Thyroid gland (tissue), 4 donors: ENCODE results near the gene ARMC9. TPM values are rescaled to one million over a fixed set of nuclear protein-coding genes. Genes with fewer than 3 reads are reported as not detected.
A peak's percentile ranks its signal among the peaks of the same experiment; 100 is the strongest.

Experiments used
- DNase-seq, 2 donors: peaks; one replicate each; pipeline ENCODE4 v3.0.0-alpha.2; 2019
- H3K27ac ChIP-seq, 3 donors: fragments of 200-600 bp; sonication (generic); 1 replicate in 2 of 3; 2 replicates in 1 of 3; pipeline ENCODE4 v1.5.1; 2016 to 2019; ENCODE audit warnings: mild to moderate bottlenecking in 1 of 3, moderate library complexity in 1 of 3
- H3K27me3 ChIP-seq: fragments of 200-600 bp; sonication (generic); one replicate; pipeline ENCODE4 v1.5.1; 2019
- H3K36me3 ChIP-seq, 2 donors: fragments of 200-600 bp; sonication (generic); one replicate each; pipeline ENCODE4 v1.5.1; 2016 to 2019
- H3K4me1 ChIP-seq, 2 donors: fragments of 200-600 bp; sonication (generic); one replicate each; pipeline ENCODE4 v1.5.1; 2017 to 2019
- H3K4me3 ChIP-seq, 3 donors: fragments of 200-600 bp; sonication (generic); replicated peaks in 1 of 3; 1 replicate in 2 of 3; 2 replicates in 1 of 3; pipeline ENCODE4 v1.5.1; 2016; ENCODE audit warnings: mild to moderate bottlenecking in 1 of 3
- H3K9me3 ChIP-seq: fragments of 200-600 bp; sonication (generic); one replicate; pipeline ENCODE4 v1.5.1; 2017
- POLR2A ChIP-seq, 2 donors: fragments of 450-650 bp; IDR thresholded peaks; one replicate each; pipeline ENCODE4 v1.6.1; 2017; ENCODE audit warnings: antibody characterized with exemption in 2 of 2, mild to moderate bottlenecking in 2 of 2, moderate library complexity in 1 of 2
- WGBS, 2 donors: methylation state at CpG; one replicate each; pipeline ENCODE4 v1.1.5; 2017; 5-methylcytosine and 5-hydroxymethylcytosine counted together
- intact Hi-C: fragments of 100-400 bp; cut with DNase I; formaldehyde crosslinking; loops from one replicate; pipeline ENCODE4 v1.15.1; 2023
- total RNA-seq, 4 donors: library from RNA; depleted of rRNA; stranded (reverse); fragments of >200 nt; gene quantifications; one replicate each; pipeline ENCODE4 v1.2.3, GENCODE V29; 2016
- TF ChIP-seq, protein P1 (sequence below), 6 experiments: fragments of 200-600 bp in 3 of 6; fragments of 450-650 bp in 3 of 6; sonication (generic) in 3 of 6; IDR thresholded peaks; one replicate each; pipeline ENCODE4 v1.5.1; 2016 to 2019; ENCODE audit warnings: antibody characterized with exemption in 6 of 6, mild to moderate bottlenecking in 2 of 6, inconsistent platforms in 1 of 6, moderate library complexity in 1 of 6

Gene ARMC9
- total RNA-seq, 4 donors from 2014 or later = 20.3 to 30.7 (median 28.0) TPM

DNA sequence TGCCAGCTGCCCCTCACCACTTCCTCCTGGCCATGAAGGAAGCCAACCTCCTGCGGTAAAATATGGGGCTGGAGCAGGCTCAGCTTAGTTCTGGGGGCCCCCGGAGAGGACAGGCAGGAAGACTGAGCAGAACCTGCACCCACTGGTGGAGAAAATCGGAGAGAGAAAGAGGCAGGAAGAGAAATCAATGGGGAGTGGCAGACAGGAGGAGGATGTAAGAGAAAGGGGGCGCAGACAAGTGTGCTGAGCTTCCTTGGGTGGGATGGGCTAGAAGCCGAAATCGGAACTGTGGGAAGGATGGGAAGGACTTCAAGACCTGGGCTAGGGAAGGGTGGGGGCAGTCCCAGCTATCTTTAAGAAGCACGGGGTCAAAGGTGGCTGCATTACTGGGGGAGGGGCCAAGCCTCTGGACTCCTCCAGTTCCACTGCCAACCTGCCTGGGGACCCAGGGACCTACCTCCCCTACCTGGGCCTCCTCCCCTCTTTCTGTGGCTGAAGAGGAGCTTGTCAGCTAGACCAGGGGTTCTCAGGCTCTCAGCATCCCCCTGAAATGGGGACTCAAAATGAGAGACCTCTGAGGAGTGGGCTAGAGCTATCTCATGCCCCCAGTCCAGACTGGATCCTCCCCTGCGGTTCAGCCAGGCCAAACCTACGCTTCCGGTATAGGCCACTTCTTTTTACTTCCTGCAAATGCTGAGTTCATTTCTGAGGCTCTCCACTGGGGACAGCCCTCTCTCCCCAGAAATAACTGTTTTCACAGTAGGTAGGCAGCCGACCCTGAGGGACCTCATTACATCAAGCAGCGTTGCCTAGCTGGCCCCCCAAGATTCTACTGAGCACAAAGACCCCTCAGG, 163.5 kb downstream of the ARMC9 start:
- no peak for DNase-seq
- TF ChIP-seq, protein P1, sequence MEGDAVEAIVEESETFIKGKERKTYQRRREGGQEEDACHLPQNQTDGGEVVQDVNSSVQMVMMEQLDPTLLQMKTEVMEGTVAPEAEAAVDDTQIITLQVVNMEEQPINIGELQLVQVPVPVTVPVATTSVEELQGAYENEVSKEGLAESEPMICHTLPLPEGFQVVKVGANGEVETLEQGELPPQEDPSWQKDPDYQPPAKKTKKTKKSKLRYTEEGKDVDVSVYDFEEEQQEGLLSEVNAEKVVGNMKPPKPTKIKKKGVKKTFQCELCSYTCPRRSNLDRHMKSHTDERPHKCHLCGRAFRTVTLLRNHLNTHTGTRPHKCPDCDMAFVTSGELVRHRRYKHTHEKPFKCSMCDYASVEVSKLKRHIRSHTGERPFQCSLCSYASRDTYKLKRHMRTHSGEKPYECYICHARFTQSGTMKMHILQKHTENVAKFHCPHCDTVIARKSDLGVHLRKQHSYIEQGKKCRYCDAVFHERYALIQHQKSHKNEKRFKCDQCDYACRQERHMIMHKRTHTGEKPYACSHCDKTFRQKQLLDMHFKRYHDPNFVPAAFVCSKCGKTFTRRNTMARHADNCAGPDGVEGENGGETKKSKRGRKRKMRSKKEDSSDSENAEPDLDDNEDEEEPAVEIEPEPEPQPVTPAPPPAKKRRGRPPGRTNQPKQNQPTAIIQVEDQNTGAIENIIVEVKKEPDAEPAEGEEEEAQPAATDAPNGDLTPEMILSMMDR (IDR thresholded peaks at IDR 0.05) = no peak
- no peak for TF ChIP-seq POLR2A (IDR thresholded peaks at IDR 0.05)
- H3K27me3 ChIP-seq = no peaks in the 10 kb centered on the region
- no peak overlapping the region for H3K4me3 ChIP-seq
- H3K27ac ChIP-seq = no peak overlapping the region
- 82 to 84% methylated on average over 12 of the region's 12 CpGs for WGBS, 2 donors
- intact Hi-C loops = no loop called here
- no peaks in the 10 kb centered on the region for H3K4me1 ChIP-seq
- no peaks in the 10 kb centered on the region for H3K9me3 ChIP-seq
- peaks cover 0 to 4% of the 10 kb centered on the region in 2 donors for H3K36me3 ChIP-seq

GRCh38 chr2:231362555-231363184, 164.2 kb downstream of the ARMC9 start:
- no peak for DNase-seq
- WGBS, 2 donors = 84 to 95% methylated on average over 9 of the region's 9 CpGs
- H3K4me1 ChIP-seq = no peaks in the 10 kb centered on the region
- H3K4me3 ChIP-seq = no peak overlapping the region
- peaks cover 0 to 4% of the 10 kb centered on the region in 2 donors for H3K36me3 ChIP-seq
- H3K27ac ChIP-seq = no peak overlapping the region
- no peaks in the 10 kb centered on the region for H3K9me3 ChIP-seq
- no peaks in the 10 kb centered on the region for H3K27me3 ChIP-seq
- intact Hi-C loops = no loop called here
- TF ChIP-seq POLR2A (IDR thresholded peaks at IDR 0.05) = no peak
- TF ChIP-seq, protein P1 (IDR thresholded peaks at IDR 0.05) = no peak

- Histone ChIP-seq H3K4me1 (no peaks in the 10 kb centered on the region), H3K27me3 (no peaks in the 10 kb centered on the region), H3K27ac (no peak overlapping the region), H3K36me3 (peaks cover 0 to 4% of the 10 kb centered on the region in 2 donors), H3K9me3 (no peaks in the 10 kb centered on the region), H3K4me3 (no peak overlapping the region)
- TF ChIP-seq, protein P1 (IDR thresholded peaks at IDR 0.05) = no peak
- no peak for TF ChIP-seq POLR2A (IDR thresholded peaks at IDR 0.05)
- DNase-seq = no peak
- WGBS, 2 donors = 93 to 94% methylated on average over 4 to 5 of the region's 5 CpGs
- intact Hi-C loops = no loop called here
Observed at GRCh38 chr2:231364061-231364460, 165.6 kb downstream of the ARMC9 start.

DNA sequence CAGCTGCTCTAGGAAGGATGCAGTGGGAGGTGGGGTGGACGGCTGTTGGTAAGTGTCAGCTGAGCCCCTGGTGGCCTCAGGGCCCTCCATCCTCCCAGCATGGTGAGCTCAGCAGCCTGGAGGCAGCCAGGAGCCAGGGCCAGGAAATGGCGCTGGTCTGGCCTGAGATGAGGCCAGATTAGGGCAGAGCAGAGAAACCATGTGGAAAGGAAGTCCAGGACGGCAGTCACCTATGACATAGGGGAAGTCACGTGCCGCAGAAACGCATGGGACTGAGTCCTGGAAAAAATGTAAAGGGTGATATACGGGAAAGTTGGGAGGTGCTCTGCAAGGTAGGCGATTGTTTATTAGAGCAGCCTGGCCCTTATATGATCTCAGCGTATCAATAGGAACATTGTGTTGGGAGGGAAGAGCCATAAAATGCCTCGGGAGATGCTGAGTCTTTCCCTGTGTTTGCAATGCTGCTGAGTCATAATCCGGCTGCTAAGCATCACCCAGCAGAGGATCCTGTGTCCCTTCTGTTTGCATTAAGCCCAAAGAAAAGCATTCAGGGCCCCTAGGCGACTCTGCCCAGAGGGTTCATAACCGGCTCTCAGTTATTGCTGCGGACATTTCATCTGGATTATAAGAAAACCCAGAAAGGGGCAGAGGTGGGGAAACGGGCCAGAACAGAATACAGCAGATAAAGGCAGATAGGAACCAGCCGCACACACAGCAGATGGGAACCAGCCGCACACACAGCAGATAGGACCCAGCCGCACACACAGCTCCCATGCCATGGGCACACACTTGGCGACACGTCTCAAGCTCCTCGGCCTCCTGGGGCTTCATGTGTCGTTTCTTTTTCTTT, 166.8 kb downstream of the ARMC9 start:
- Histone ChIP-seq H3K27me3 (no peaks in the 10 kb centered on the region), H3K27ac (no peak overlapping the region), H3K9me3 (no peaks in the 10 kb centered on the region), H3K4me3 (no peak overlapping the region), H3K4me1 (no peaks in the 10 kb centered on the region), H3K36me3 (peaks cover 0 to 4% of the 10 kb centered on the region in 2 donors)
- DNase-seq = peak; percentile 12 to 14
- TF ChIP-seq POLR2A (IDR thresholded peaks at IDR 0.05) = no peak
- TF ChIP-seq, protein P1 (IDR thresholded peaks at IDR 0.05) = no peak
- WGBS, 2 donors = 79 to 83% methylated on average over 22 of the region's 22 CpGs
- intact Hi-C loops = no loop called here
